OCI-LY3 (cell line): ENCODE data around the gene IRX5.

Experiments used
- EZH2phosphoT487 ChIP-seq: fragments of 200-600 bp; shearing (Covaris generic); IDR thresholded peaks from 2 replicates; pipeline ENCODE4 v1.6.1; 2018; ENCODE audit warnings: antibody characterized with exemption, mixed run types, low read depth
- TF ChIP-seq, protein P1 (sequence below): fragments of 200-600, 300-600 bp; sonication (generic); IDR thresholded peaks from 2 replicates; pipeline ENCODE4 v1.5.1; 2014; ENCODE audit warnings: antibody characterized with exemption, low read length, low read depth

DNA sequence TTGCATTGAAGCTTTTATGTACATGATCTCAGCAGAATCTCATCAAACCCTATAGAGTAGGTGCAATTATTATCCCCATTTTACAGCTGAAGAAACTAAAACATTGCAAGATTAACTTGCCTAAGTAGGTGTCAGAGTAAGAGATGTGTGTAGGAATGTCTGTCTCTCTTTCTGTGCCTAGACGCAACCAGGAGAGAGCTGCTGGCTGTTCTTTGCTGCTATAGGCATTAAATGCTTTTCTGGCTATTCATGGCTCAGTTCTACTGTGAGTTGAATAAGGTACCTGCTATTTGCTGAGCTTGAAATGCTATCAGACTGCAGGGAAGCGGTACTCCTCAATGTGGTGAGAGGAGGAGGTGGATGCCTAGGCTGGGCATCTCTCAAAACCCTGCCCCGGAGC lies 17.0 kb downstream of the IRX5 start:
- TF ChIP-seq, protein P1, sequence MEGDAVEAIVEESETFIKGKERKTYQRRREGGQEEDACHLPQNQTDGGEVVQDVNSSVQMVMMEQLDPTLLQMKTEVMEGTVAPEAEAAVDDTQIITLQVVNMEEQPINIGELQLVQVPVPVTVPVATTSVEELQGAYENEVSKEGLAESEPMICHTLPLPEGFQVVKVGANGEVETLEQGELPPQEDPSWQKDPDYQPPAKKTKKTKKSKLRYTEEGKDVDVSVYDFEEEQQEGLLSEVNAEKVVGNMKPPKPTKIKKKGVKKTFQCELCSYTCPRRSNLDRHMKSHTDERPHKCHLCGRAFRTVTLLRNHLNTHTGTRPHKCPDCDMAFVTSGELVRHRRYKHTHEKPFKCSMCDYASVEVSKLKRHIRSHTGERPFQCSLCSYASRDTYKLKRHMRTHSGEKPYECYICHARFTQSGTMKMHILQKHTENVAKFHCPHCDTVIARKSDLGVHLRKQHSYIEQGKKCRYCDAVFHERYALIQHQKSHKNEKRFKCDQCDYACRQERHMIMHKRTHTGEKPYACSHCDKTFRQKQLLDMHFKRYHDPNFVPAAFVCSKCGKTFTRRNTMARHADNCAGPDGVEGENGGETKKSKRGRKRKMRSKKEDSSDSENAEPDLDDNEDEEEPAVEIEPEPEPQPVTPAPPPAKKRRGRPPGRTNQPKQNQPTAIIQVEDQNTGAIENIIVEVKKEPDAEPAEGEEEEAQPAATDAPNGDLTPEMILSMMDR = no peak
- TF ChIP-seq EZH2phosphoT487 = no peak
